Kidney epithelial cell (primary cell): ENCODE results near the gene ANXA6. TPM values are rescaled to one million over a fixed set of nuclear protein-coding genes. Genes with fewer than 3 reads are reported as not detected.

Experiments
- DNase-seq: peaks from one replicate; pipeline ENCODE4 v3.0.0-alpha.2; 2010; ENCODE audit warnings: low read depth
- H3K27me3 ChIP-seq: 2 replicates; pipeline ENCODE4 v1.6.0; 2011; ENCODE audit warnings: low read length; ENCODE audit not compliant: control insufficient read depth, insufficient read depth
- H3K36me3 ChIP-seq: 2 replicates; pipeline ENCODE4 v1.5.1; 2011; ENCODE audit warnings: low read length; ENCODE audit not compliant: control insufficient read depth, insufficient read depth
- H3K4me3 ChIP-seq: 2 replicates; pipeline ENCODE4 v1.5.1; 2011; ENCODE audit warnings: low read depth, mild to moderate bottlenecking, control low read depth, low read length
- total RNA-seq: library from RNA; depleted of rRNA; stranded (reverse); fragments of >200 nt; gene quantifications from 2 replicates; pipeline ENCODE4 v1.2.3, GENCODE V29; 2015
- TF ChIP-seq, protein P1 (sequence below): IDR thresholded peaks from 2 replicates; pipeline ENCODE4 v1.5.1; 2011; ENCODE audit warnings: mild to moderate bottlenecking, moderate library complexity, low read length, control low read depth, inconsistent platforms; ENCODE audit not compliant: insufficient read depth, poor library complexity, severe bottlenecking

The ANXA6 gene
- total RNA-seq, 1 donor from 2014 or later: 59.9 TPM

GRCh38 chr5:151168602-151169344, 11.2 kb upstream of the ANXA6 start:
- H3K36me3 ChIP-seq: no peaks in the 10 kb centered on the region
- no peak for DNase-seq
- no peaks in the 10 kb centered on the region for H3K27me3 ChIP-seq
- TF ChIP-seq, protein P1, sequence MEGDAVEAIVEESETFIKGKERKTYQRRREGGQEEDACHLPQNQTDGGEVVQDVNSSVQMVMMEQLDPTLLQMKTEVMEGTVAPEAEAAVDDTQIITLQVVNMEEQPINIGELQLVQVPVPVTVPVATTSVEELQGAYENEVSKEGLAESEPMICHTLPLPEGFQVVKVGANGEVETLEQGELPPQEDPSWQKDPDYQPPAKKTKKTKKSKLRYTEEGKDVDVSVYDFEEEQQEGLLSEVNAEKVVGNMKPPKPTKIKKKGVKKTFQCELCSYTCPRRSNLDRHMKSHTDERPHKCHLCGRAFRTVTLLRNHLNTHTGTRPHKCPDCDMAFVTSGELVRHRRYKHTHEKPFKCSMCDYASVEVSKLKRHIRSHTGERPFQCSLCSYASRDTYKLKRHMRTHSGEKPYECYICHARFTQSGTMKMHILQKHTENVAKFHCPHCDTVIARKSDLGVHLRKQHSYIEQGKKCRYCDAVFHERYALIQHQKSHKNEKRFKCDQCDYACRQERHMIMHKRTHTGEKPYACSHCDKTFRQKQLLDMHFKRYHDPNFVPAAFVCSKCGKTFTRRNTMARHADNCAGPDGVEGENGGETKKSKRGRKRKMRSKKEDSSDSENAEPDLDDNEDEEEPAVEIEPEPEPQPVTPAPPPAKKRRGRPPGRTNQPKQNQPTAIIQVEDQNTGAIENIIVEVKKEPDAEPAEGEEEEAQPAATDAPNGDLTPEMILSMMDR: no peak
- no peak overlapping the region for H3K4me3 ChIP-seq

DNA sequence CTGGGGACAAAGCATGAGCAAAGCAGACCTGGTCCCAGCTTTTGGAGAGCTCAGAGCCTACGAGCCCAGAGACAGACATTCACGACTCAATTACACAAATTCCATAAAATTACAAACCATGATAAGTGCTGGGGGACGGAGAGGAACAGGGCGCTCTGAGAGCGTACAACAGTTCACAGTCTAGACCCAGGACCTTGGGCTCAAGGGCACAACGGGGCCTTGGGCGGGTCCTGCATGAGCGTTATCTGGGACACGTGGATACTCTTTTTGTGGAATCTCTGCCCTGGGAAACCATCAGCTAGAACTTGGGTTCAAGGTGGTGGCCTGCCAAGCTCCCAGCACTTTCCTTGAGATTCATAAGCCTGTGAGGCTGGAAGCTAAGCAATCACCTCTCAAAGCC, 9.4 kb upstream of the ANXA6 start:
- no peaks in the 10 kb centered on the region for H3K27me3 ChIP-seq
- H3K36me3 ChIP-seq: no peaks in the 10 kb centered on the region
- DNase-seq: no peak
- TF ChIP-seq, protein P1: no peak
- no peak overlapping the region for H3K4me3 ChIP-seq

GRCh38 chr5:151164687-151165392, 7.3 kb upstream of the ANXA6 start:
- Histone ChIP-seq H3K36me3 (no peaks in the 10 kb centered on the region), H3K4me3 (no peak overlapping the region), H3K27me3 (no peaks in the 10 kb centered on the region)
- TF ChIP-seq, protein P1: peak; percentile 88
- no peak for DNase-seq

- Histone ChIP-seq H3K36me3 (no peaks in the 10 kb centered on the region), H3K4me3 (no peak overlapping the region), H3K27me3 (no peaks in the 10 kb centered on the region)
- TF ChIP-seq, protein P1: no peak
- DNase-seq: no peak
Observed at GRCh38 chr5:151162776-151163175, 5.2 kb upstream of the ANXA6 start.

GRCh38 chr5:151159649-151160373, 2.2 kb upstream of the ANXA6 start:
- Histone ChIP-seq H3K36me3 (no peaks in the 10 kb centered on the region), H3K27me3 (no peaks in the 10 kb centered on the region), H3K4me3 (no peak overlapping the region)
- TF ChIP-seq, protein P1: no peak
- no peak for DNase-seq
